RWPE1 (cell line): ENCODE results near the gene BCL11A.
A peak's percentile ranks its signal among the peaks of the same experiment; 100 is the strongest.

Source experiments
- CTCF ChIA-PET: fragments of 350-600 bp; sonication (Branson Sonifier 250); formaldehyde crosslinking; extraction: SDS; loops from one replicate; lab custom pipeline; 2021; lab: Yijun Ruan, JAX
- POLR2A ChIA-PET: fragments of 400-600 bp; formaldehyde crosslinking; extraction: SDS; loops from one replicate; lab custom pipeline; 2020; ENCODE audit warnings: antibody characterized with exemption; ENCODE audit not compliant: low non-redundant PET; lab: Yijun Ruan, JAX
- DNase-seq: peaks from one replicate; pipeline ENCODE4 v3.0.0; 2012; ENCODE audit warnings: low spot score
- H3K27ac ChIP-seq: fragments of 450-650 bp; 2 replicates; pipeline ENCODE4 v1.5.1; 2017
- TF ChIP-seq, protein P1 (sequence below): fragments of 450-650 bp; conservative IDR thresholded peaks from 2 replicates; pipeline ENCODE4 v1.5.1; 2017; ENCODE audit warnings: low read depth, mild to moderate bottlenecking

The BCL11A gene

DNA sequence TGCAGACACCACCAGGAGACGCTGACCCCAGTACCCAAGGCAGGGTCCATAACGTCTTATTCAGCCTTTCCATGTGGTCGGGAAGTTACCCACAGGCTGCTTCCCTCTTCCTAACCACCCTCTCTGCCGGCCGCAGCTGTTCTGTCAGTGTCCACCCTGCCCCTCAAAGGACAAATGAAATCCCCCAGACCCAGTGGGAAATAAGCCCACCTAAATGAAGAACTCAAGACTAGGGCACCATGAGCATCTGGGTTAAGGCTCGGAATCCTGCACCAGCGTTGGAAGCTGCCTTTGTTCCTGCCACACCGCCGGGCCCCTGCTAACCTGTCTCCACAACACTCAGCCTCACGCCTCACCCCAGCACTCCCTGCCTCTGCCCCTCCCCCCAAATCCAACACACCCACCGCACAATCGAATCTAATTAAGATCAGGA is 21.7 kb downstream of the BCL11A start:
- no peak for DNase-seq
- CTCF ChIA-PET: interaction anchor here (0.6 kb wide), 1 partner anchor 74 kb away, joined by 4 read pairs; no protein-coding TSS in a partner anchor
- POLR2A ChIA-PET: no interaction called here
- no peak overlapping the region for H3K27ac ChIP-seq
- TF ChIP-seq, protein P1, sequence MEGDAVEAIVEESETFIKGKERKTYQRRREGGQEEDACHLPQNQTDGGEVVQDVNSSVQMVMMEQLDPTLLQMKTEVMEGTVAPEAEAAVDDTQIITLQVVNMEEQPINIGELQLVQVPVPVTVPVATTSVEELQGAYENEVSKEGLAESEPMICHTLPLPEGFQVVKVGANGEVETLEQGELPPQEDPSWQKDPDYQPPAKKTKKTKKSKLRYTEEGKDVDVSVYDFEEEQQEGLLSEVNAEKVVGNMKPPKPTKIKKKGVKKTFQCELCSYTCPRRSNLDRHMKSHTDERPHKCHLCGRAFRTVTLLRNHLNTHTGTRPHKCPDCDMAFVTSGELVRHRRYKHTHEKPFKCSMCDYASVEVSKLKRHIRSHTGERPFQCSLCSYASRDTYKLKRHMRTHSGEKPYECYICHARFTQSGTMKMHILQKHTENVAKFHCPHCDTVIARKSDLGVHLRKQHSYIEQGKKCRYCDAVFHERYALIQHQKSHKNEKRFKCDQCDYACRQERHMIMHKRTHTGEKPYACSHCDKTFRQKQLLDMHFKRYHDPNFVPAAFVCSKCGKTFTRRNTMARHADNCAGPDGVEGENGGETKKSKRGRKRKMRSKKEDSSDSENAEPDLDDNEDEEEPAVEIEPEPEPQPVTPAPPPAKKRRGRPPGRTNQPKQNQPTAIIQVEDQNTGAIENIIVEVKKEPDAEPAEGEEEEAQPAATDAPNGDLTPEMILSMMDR: no peak

DNA sequence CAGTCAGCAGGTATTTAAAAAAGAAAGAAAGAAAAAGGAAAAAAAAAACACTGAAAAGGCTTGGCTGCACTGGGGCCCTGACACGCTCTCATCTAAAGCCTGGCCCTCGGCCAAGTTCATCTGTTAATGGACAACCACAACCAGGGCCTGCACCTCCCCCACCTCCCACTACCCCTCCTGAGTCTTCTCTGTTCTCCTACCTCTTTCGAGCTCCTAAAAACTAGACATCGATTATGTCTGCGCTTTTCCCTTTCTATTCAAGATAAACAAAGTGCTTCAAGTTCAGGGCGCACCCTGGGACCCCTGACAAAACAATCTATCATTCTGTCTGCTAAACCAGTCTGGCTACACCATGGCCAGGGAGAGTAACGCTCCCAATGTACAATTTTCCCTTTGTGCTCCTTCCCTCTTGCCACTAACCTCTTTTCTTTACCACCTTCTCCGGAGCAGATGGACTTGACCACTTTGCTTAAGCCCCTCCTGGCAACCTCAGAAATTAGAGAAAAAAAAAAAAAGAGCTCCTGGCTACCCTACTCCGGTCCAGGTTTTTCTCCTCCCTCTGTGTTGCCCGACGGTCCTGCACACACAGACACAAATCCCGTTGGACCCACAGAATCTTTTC is 22.7 kb downstream of the BCL11A start:
- CTCF ChIA-PET: interaction anchor here (0.6 to 0.7 kb wide), 2 partner anchors 19 to 30 kb away, joined by 3 to 5 read pairs; no protein-coding TSS in a partner anchor
- peak; percentile 47 for DNase-seq
- H3K27ac ChIP-seq: peak overlapping the region; percentile 58
- POLR2A ChIA-PET: no interaction called here
- TF ChIP-seq, protein P1: no peak

DNA sequence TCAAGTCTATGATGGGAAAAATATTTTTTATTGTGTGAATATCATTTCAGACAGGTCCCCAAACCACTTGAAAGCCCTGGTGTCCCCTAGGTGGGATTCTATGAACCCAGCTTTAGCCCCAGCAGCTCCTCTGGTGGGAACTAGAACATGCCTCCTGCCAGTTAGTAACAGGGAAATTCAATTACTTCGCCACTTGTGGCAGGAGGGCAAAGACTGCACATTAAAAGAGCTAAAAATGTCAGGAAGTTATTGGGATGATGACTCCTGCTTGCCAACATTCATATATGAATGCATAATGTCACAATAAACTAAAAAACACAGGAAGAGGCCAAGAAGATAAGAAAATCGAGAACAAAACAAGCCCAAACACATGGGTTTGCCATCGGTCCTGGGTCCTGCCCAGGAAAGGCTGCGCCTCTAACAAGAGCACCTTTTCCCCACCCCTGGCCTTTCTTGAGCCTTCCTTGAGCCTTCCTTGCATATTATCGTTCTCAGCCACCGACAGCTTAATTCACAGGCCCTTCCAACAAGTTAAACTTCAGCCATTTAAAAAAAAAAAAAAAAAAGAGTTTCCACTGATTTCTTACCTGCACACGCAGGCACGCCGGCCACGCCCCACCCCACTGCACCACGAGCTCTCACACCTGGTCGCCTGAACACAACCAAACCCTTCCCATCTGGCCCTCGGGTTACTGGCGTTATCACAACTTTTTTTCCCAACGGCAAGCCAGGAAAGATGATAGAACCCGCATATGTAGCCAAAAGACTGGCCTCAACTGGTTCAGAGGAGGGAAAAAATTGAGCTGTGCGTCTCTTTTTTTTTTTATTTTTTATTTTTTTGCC is 23.4 kb downstream of the BCL11A start:
- CTCF ChIA-PET: interaction anchor here (0.7 kb wide), 1 partner anchor 20 kb away, joined by 5 read pairs; no protein-coding TSS in a partner anchor
- DNase-seq: peak; percentile 20
- H3K27ac ChIP-seq: peak overlapping the region; percentile 58
- TF ChIP-seq, protein P1: no peak
- POLR2A ChIA-PET: no interaction called here

DNA sequence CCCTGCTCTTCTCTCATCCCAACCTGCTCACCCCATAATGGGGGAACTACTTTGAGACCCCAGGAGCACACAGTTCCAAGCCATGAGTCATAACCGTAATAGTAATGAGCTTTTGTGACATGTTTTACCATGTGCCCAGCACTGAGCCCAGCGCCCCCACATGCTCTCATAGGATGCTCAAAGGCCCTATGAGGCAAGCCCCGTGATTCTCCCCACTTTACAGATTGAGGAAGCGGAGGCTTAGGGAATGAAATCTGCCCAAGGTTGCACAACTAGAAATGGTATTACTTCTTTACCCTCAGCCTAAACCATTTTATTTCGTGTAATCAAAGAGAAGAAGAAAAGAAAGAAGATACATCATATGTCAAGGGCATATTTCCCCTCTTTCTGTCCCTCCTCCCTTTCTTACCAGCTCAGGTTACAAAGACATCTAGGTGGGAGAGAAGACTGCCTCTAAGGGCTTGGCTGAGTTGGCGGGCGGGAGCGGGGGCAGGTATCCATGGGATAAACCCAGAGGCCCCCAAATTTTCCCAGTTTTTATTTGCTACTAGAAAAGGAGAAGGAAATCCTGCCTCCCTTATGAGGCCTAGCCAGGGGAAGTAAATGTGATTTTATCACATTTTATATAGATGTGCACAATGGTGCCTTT is 24.2 kb downstream of the BCL11A start:
- DNase-seq: no peak
- ChIA-PET POLR2A (no interaction called here), CTCF (interaction anchor here (0.6 kb wide), 1 partner anchor 1500 kb away, joined by 3 read pairs; no protein-coding TSS in a partner anchor)
- TF ChIP-seq, protein P1: no peak
- no peak overlapping the region for H3K27ac ChIP-seq

DNA sequence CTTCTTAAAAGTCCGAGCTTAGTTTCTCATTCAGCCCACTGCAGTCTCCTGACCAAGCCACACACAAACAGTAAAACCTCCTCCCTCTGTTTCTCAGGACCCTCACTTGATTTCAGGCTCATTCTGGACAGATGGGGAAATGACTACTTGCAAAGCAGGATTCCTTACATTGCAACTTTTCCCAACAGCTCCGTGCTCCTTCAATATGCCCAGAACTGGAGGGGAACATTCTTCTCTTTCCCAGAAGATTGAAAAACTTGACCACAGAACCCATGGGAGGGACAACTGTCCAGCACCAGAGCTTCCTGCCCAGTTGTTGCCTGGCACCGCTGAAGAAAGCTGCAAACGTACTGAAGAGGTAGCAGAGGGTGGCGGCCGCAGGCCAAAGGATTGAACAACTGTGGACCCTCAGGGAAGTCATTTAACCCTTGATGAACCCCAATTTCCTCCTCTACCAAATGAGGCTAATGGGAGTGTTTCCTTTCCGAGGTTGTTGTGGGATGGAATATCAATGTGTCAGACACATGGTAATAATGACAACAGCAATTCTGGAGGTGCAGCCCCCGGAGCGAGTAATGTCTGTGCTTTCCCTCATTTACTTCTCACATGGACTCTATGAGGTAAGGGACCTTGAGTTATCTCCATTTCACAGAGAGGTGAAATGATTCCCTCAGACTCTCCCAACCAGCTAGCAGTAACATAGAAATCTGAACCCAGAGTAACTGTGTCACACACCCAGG is 25.0 kb downstream of the BCL11A start:
- ChIA-PET POLR2A (no interaction called here), CTCF (interaction anchor here (1.5 kb wide), 1 partner anchor 54 kb away, joined by 3 read pairs; no protein-coding TSS in a partner anchor)
- DNase-seq: no peak
- no peak overlapping the region for H3K27ac ChIP-seq
- TF ChIP-seq, protein P1: no peak
